ENCODE results near the gene RASA1.

- TF ChIP-seq CTCF (IDR thresholded peaks at IDR 0.05): peak in 1 of 7 experiments; percentile 3
- TF ChIP-seq POLR2A (IDR thresholded peaks at IDR 0.05): no peak
These were observed 144.4 kb downstream of the RASA1 start for GRCh38 chr5:87411973-87412629.
